Smooth muscle cell (in vitro differentiated cells): ENCODE data around the gene POLR2M. TPM values are rescaled to one million over a fixed set of nuclear protein-coding genes. Genes with fewer than 3 reads are reported as not detected.

Experiments
- DNase-seq: peaks from one replicate; lab custom pipeline; 2025; ENCODE audit not compliant: unreplicated experiment; lab: John Stamatoyannopoulos, UW
- H2AFZ ChIP-seq: fragments of 200-600 bp; sonication (generic); 2 replicates; pipeline ENCODE4 v1.6.0; 2016; ENCODE audit warnings: antibody characterized with exemption, low read depth, mild to moderate bottlenecking
- H3F3A ChIP-seq: fragments of 200-600 bp; sonication (generic); 2 replicates; pipeline ENCODE4 v1.6.0; 2017; ENCODE audit warnings: antibody characterized with exemption, low read depth
- H3K27ac ChIP-seq: fragments of 200-600 bp; sonication (generic); 2 replicates; pipeline ENCODE4 v1.5.1; 2016; ENCODE audit warnings: low read depth, mild to moderate bottlenecking
- H3K27me3 ChIP-seq: fragments of 200-600 bp; sonication (generic); 2 replicates; pipeline ENCODE4 v1.6.1; 2016; ENCODE audit warnings: low read depth, mild to moderate bottlenecking
- H3K36me3 ChIP-seq: fragments of 200-600 bp; sonication (generic); 2 replicates; pipeline ENCODE4 v1.5.1; 2016; ENCODE audit warnings: low read depth
- H3K4me1 ChIP-seq: fragments of 200-600 bp; sonication (generic); 2 replicates; pipeline ENCODE4 v1.5.1; 2016; ENCODE audit warnings: low read depth
- H3K4me2 ChIP-seq: fragments of 200-600 bp; sonication (generic); 2 replicates; pipeline ENCODE4 v1.6.0; 2016; ENCODE audit warnings: mild to moderate bottlenecking
- H3K4me3 ChIP-seq: fragments of 200-600 bp; sonication (generic); 2 replicates; pipeline ENCODE4 v1.5.1; 2016; ENCODE audit warnings: mild to moderate bottlenecking
- H3K79me2 ChIP-seq: fragments of 200-600 bp; sonication (generic); 2 replicates; pipeline ENCODE4 v1.6.0; 2016; ENCODE audit warnings: low read depth, mild to moderate bottlenecking
- H3K9ac ChIP-seq: fragments of 200-600 bp; sonication (generic); 2 replicates; pipeline ENCODE4 v1.6.0; 2016; ENCODE audit warnings: low read depth
- H3K9me3 ChIP-seq: fragments of 200-600 bp; sonication (generic); replicated peaks from 2 replicates; pipeline ENCODE4 v1.5.1; 2016; ENCODE audit warnings: low read depth
- H4K20me1 ChIP-seq: fragments of 200-600 bp; sonication (generic); 2 replicates; pipeline ENCODE4 v1.6.0; 2016; ENCODE audit warnings: low read depth
- CTCF ChIP-seq: fragments of 200-600 bp; sonication (generic); IDR thresholded peaks from 2 replicates; pipeline ENCODE4 v1.5.1; 2017; ENCODE audit warnings: borderline replicate concordance, mild to moderate bottlenecking, antibody characterized with exemption; ENCODE audit not compliant: insufficient read depth, poor library complexity, severe bottlenecking
- WGBS: methylation state at CpG from one replicate; pipeline ENCODE4 v1.1.7; 2016; ENCODE audit warnings: low lambda C conversion rate; 5-methylcytosine and 5-hydroxymethylcytosine counted together
- polyA plus RNA-seq: library from polyadenylated mRNA; unstranded; fragments of >200 nt; fragmentation: Nextera tagmentation; extraction: Ambion mirVana; gene quantifications from 2 replicates; pipeline ENCODE4 v1.2.1, GENCODE V29; 2016
- total RNA-seq: library from RNA; depleted of rRNA; stranded (reverse); fragments of >200 nt; gene quantifications from 2 replicates; pipeline ENCODE4 v1.2.3, GENCODE V29; 2014

Gene POLR2M
- total and polyA plus RNA-seq, 2 experiments from 2014 or later: 23.9 to 49.8 TPM

GRCh38 chr15:57685306-57686095, 21.0 kb upstream of the POLR2M start:
- Histone ChIP-seq H3F3A (peaks cover 8% of the 10 kb centered on the region), H3K4me1 (peaks cover 5% of the 10 kb centered on the region), H4K20me1 (no peaks in the 10 kb centered on the region), H3K36me3 (no peaks in the 10 kb centered on the region), H3K27ac (peak overlapping the region; percentile 76), H3K9me3 (no peaks in the 10 kb centered on the region), H3K4me3 (no peak overlapping the region), H3K4me2 (peak overlapping the region; percentile 20), H3K27me3 (no peaks in the 10 kb centered on the region), H3K9ac (peak overlapping the region; percentile 50), H2AFZ (peak overlapping the region; percentile 79), H3K79me2 (no peaks in the 10 kb centered on the region)
- no peak for DNase-seq
- no peak for TF ChIP-seq CTCF
- 36% methylated on average over 7 of the region's 7 CpGs for WGBS

- Histone ChIP-seq H3K27me3 (no peaks in the 10 kb centered on the region), H3F3A (peaks cover 8% of the 10 kb centered on the region), H4K20me1 (no peaks in the 10 kb centered on the region), H3K4me2 (peak overlapping the region; percentile 20), H3K4me3 (peak overlapping the region; percentile 5), H3K36me3 (no peaks in the 10 kb centered on the region), H2AFZ (peak overlapping the region; percentile 79), H3K79me2 (no peaks in the 10 kb centered on the region), H3K4me1 (peaks cover 5% of the 10 kb centered on the region), H3K9ac (peak overlapping the region; percentile 50), H3K27ac (peak overlapping the region; percentile 76), H3K9me3 (no peaks in the 10 kb centered on the region)
- 49% methylated on average over 4 of the region's 4 CpGs for WGBS
- DNase-seq: no peak
- no peak for TF ChIP-seq CTCF
These were observed 19.9 kb upstream of the POLR2M start for GRCh38 chr15:57686657-57687056.

GRCh38 chr15:57690341-57690966, 16.1 kb upstream of the POLR2M start:
- Histone ChIP-seq H3K27ac (no peak overlapping the region), H3K36me3 (no peaks in the 10 kb centered on the region), H3K4me1 (peaks cover 5% of the 10 kb centered on the region), H3K9me3 (no peaks in the 10 kb centered on the region), H4K20me1 (no peaks in the 10 kb centered on the region), H2AFZ (no peak overlapping the region), H3K4me2 (no peak overlapping the region), H3K79me2 (no peaks in the 10 kb centered on the region), H3K9ac (no peak overlapping the region), H3K4me3 (no peak overlapping the region), H3K27me3 (no peaks in the 10 kb centered on the region), H3F3A (peaks cover 5% of the 10 kb centered on the region)
- TF ChIP-seq CTCF: no peak
- WGBS: 92% methylated on average over 6 of the region's 6 CpGs
- DNase-seq: no peak
